SKM-1 treated with dmso at 0.1 percent for 144 hours (cell line): ENCODE results near the gene KLB.
A peak's percentile ranks its signal among the peaks of the same experiment; 100 is the strongest.

Source experiments
- DNase-seq: peaks from one replicate; lab custom pipeline; 2025; ENCODE audit not compliant: unreplicated experiment; lab: John Stamatoyannopoulos, UW

KLB gene

DNA sequence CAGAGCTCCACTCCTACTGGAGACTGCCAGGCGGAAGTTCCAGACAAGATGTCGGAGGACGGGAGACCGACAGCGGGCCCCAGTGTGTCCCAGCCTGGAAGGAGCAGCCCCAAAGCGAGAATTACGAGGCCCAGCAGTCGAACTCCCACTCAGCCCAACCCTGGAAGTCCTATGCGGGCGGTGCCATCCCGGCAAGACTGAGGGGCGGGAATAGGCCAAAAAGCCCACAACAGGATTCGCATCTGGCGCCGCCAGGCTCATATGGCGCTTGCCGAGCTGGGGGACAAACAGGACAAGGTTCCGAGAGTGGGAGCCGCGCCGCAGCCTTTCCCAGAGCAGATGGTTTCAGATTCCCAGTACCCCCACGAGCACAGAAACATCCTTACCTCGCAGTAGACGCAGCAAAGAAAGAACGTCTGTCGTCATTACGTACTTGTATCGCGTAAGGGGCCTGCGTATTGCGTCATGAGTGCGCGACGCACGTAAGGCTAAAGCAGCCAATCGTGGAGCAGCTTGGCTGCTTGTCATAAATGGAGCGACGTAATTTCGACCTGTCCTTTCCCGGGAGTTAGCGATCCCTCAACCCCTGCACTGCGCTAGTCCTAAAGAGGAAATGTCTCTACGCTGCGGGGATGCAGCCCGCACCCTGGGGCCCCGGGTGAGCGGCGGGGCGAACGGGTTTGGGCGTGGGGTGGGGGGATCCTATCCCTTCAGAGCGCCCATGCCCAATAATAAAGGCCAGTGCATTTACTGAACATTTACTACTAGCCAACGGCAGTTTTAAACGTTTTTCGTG lies 52.0 kb downstream of the KLB start, which contains the start of the genes LIAS and RPL9:
Gene LIAS (plus strand): TSS at position 552 of the 796 bp plus-strand sequence. CDS start 62 bp downstream, at position 614.
Gene RPL9 (minus strand): TSS at position 418 of the 796 bp plus-strand sequence. CDS start 483 bp downstream, outside the sequence.
- DNase-seq = peak; percentile 94

DNA sequence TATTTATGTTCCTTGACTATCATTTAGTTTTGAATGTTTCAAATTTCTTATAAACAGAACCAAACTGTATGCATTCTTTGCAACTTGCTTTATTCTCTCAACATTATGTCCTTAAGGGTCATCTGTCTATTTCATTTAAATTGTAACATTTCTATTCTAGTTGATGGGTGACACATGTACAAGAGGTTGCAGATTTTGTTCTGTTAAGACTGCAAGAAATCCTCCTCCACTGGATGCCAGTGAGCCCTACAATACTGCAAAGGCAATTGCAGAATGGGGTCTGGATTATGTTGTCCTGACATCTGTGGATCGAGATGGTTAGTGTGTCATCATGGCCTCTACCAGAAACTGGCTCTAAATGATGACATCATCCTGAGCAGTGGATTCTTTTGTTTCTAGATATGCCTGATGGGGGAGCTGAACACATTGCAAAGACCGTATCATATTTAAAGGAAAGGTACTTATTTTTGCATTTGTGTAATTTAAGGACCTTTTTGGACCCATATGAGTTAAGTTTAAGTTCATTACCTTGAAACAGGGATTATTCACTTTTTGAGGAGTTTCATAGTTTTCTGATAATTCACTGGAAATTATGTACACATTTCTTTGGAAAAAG lies 58.3 kb downstream of the KLB start:
- DNase-seq = no peak

DNA sequence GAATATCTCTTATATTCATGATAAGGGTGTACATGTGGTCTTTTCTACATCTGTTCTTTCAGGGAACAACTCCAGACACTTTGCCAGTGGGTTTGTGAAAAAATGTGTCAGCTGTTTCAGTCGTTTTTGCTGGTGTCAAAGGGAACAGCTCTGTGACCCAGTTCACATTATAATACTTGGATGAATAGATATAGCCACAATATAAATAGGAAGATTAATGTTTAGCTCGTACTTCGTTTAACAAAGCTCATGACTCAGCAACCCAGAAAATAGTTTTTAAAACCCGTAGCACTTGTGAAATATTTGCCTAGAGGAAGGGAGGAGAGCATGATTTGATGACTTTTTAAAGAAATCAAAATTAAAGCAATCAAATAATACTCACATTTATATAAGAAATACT lies 60.0 kb downstream of the KLB start:
- no peak for DNase-seq

DNA sequence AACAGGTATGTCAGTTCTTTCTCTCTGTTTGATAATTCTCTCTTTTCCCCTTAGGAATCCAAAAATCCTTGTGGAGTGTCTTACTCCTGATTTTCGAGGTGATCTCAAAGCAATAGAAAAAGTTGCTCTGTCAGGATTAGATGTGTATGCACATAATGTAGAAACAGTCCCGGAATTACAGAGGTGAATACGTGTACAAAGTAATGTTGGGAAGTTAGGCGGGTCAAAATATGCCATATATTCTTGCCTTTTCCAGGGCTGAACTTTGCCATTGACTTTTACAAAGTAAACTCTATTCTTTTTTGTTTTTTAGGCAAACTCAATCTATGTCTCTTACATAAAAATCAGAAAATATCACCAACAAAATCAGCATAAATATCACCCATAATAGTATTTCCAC lies 60.7 kb downstream of the KLB start:
- DNase-seq = no peak

DNA sequence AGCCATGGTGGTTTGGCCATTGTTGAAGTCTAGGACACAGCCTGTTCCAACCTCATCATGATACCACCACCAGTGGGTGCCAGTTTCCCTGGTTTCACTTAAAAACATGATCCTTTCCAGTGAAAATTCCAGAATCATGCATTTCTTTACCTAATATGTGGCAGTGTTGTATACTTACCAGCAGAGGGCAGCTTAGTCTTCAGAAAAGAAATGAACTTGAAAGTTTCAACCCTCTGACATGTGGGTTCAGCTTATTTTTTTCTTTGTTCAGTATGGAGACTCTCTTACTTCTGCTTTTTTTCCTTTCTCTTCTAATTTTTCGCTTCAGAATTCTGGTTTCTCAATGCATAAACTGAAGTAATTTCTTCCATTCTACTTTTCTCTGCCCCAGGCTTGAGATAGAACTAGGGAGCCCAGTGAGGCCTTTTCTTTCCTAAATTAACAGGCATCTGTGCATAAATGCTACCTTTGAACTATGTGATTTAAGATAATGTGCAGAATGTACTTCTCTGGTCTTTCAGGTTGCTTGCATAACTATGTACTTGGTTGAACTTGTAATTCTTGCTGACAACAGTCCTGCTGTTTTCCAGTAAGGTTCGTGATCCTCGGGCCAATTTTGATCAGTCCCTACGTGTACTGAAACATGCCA lies 62.8 kb downstream of the KLB start:
- peak; percentile 89 for DNase-seq

DNA sequence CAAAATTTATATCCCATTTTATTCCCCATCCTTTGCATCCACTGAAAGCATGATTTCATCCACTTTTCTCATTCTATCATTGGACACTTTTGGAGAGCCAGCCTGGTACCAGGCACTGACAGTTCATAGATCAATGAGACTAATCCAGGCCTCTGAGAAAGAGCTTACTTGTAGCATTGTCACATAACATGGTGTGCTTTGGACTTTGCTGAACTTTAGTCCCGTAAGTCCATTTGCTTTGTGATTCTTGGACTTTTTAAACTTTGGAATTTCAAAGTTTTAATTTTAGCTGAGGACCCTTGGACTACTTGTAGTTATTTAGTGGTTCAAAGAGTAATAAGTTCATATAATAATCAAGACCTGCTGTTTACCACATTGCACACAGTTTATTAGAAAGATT lies 63.7 kb downstream of the KLB start:
- no peak for DNase-seq

DNA sequence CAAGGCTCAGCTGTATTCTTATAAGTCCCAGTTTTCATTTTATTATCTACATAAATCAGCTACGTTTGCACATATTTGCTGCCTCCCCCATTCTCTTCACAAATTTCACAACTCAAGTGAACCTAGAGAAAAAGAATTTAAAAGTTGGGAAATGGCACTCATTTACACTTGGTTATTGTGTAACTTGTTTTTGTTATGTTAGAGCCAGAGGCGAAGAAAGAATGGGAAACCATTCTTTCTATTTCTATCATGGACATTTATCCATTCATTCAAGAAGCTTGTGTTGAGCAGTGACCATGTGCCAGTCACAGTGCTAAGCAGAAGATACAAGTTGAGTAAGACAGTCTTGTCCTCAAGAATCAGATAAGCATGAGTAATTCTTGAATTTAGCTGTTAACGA lies 65.7 kb downstream of the KLB start:
- DNase-seq = no peak

DNA sequence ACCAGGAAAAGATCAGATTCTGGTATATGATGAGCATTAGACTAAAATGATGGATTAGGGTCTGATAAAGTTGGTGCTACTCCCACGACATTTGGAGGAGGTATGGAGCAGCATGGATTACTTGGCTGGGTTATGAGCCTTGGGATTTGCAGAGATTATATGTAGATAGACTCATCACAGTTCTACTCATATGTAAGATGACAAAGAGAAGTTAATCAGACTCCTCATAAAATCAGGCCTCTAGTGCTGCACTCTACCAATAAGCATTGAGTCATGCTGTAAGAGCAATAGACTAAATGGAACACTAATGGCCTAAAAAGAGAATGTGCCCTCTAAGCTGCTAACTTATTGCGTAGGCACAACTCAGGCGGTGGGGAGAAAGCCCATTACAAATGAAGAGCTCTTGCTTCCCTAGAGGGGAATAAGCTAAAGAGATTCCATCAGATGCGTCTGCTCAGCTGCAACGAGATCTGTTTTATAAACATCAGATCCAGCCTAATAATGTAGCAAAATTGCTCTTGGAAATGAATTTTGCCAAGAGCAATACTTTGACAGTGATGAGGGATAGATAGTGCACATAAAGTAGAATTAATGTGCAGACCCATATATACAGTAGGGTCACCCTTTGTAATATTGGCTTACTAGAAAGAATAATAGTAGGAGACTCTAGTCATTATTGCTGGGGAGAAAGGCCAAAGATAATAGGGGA lies 69.6 kb downstream of the KLB start:
- no peak for DNase-seq

DNA sequence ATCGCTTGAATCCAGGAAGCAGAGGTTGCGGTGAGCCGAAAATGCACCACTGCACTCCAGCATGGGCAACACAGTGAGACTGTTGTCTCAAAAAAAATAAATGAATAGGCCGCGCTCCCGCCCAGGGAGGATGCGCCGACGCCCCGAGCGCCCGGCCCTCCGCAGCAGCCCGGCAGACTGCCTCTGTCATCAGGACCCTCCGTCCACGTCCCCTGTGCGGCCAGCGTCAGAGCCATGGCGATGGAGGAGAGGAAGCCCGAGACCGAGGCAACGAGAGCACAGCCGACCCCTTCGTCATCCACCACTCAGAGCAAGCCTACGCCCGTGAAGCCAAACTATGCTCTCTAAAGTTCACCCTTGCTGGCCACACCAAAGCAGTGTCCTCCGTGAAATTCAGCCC lies 73.5 kb downstream of the KLB start:
- no peak for DNase-seq

DNA sequence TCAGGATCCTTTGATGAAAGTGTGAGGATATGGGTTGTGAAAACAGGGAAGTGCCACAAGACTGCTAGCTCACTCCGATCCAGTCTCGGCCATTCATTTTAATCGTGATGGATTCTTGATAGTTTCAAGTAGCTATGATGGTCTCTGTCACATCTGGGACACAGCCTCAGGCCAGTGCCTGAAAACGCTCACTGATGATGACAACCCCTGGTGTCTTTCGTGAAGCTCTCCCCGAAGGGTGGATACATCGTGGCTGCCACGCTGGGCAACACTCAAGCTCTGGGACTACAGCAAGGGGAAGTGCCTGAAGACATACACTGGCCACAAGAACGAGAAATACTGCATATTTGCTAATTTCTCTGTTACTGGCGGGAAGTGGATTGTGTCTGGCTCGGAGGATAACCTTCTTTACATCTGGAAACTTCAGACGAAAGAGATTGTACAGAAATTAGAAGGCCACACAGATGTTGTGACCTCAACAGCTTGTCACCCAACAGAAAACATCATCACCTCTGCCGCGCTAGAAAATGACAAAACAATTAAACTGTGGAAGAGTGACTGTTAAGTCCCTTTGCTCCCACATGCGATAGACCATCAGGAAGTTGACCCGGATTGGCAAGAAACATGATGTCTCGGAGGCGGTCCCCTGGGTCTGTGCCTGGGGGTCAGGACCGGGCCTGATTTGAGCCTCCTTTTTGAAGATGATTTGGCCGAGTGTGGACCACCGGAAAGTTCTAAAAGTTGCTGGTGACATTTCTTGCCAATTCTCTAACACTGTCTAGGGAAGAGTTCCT lies 74.4 kb downstream of the KLB start:
- DNase-seq = peak; percentile 75

DNA sequence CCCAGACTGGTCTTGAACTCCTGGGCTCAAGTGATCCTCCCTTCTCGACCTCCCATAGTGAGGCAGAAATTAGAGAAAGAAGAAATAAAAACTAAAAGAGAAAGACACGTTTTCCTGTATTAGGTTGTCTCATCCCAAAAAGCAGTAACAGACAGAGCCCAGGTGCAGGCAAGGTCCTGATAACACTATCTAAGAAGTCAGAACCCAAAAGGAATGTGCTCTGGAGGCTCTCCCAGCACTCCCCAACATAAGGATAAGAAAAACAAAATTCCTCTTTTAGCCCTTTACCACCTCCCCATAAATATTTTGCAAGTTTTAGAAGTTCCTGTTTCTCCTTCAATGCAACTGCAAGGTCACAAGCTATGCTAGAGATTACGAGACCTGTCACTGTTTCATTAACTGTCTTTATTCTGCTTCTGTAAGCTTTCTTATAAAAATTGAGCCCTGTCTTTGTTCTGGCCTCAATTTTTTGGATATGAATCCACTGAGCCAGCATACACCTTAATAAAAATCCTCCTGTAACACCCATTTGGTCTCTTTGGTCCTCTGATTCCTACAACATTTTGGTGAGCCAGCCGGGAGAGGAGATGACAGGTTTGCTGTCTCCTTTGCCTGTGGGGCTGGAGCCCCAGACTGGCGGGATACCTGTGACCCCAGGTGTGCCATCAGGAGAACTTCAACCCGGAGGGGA lies 78.0 kb downstream of the KLB start:
- DNase-seq = peak; percentile 63

DNA sequence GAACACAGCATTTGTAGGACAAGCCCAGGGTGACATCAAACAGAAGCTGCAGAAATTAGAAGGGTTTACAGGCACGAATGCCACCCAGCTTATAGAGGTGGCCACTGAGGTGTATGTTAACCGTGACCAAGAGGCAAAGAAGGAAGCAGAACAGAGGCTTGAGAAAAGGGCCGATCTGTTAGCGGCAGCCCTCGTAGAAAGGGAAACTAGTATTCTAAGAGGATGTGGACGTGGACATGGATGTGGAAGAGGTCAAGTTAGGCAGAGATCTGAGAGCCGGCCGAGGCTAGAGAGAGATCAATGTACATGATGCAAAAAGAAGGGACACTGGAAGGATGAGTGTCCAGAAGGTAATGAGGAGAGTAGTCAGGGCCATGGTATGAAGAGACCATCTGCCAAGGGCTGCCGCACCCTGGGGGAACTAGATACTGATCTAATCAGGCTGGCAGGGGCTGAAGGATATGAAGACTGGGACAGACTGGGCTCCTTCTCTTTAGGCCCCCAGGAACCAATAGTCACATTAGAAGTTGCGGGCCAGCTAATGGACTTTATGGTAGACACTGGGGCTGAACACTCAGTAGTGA lies 79.6 kb downstream of the KLB start:
- DNase-seq = no peak

DNA sequence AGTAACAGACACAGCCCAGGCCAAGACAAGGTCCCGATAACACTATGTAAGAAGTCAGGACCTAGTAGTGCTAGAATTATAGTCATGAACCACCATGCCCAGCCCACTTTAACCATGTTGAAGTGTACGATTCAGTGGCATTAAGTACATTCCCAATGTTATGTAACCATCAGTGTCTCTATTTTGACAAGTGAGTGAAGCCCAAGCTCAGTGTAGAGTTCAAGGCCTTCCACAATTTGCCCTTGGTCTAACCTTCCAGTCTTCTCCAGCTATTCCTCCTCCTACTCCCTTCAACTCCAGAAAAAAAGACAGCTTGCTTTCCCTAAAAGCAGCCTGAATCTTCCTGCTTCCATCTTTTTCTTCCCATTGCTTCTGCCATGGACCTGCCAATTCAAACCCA lies 83.6 kb downstream of the KLB start:
- no peak for DNase-seq

DNA sequence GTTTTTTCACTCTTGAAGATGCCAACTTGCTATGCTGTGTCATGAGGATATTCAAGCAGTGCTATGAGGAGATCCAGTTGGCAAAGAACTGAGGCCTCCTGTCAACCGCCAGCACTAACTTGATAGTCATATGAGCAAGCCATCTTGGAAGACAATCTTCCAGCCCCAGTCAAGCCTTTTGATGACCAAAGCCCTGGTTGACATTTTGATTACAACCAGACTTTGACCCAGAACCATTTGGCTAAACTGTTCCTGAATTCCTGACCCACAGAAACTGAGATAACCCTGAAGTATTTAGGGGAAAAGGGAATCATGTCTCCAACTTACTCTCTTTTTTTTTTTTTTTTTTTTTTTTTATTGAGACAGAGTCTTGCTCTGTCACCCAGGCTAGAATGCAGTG lies 87.6 kb downstream of the KLB start:
- DNase-seq = no peak

DNA sequence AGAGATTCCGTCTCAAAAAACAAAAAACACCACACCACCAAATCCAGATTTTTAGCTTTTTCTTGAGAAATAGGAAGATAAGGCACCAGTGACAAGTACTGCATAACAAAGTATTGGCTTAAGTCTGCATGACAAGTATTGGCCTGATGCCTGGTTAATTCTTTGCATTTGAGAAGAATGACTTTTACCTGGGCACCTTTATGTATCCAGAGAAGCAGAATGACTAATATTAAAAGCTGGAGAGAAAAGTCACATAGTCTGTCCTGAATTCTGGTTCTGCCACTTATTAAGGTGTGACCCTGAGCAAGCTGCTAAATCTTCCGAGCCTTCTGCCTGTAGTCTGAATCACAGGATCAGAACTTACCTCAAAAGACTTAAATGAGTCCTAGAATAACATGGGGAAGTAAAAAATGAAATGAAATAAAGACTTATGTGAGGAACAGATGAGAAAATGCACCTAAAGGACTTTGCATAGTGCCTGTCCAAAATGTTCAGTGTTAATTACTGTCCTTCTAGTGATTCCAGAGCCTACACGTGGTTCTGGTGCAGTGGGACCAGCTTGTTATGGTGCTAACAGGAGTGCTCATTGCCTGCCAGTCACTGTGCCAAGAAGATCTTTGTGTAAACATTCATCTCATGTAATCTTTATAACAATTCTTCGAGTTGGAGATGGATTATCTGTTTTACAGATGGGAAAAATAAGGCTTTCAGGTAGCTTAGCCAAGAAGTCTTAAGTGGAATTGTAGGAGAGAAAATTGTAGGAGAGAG lies 88.9 kb downstream of the KLB start:
- DNase-seq = no peak

DNA sequence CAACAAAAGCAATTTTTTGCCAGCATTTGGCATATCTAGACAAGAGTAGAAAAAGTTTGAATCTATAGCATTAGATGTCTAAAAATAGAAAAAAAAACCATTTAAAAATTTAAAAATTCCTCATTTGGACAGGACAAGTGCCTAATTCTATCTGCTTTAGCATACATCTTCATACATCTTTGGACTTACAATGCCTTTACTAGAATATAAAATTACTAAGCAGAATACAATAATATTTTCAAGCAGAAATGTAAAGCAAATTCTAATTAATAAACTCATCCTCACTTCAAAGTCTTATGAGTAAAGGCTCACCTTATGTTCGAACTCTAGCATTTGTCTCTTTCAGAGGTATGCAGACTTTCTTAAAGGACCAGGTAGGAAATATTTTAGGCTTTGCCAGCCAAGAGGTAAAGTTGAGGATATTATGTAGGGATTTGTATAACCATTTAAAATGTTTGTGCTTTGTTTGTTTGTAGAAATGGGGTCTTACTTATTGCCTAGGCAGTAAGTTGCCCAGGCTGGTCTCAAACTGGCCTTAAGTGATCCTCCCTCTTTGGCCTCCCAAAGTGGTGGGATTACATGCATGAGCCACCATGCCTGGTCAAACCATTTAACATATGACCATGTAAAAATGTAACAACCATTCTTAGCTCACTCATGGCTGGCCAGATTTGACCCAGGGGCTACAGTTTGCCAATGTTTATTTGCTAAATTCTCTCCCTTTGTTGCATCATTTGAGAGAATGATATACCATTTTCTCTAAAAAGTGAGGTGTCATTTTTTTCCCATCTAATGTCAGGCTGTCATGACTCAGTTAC lies 91.4 kb downstream of the KLB start:
- DNase-seq = no peak

DNA sequence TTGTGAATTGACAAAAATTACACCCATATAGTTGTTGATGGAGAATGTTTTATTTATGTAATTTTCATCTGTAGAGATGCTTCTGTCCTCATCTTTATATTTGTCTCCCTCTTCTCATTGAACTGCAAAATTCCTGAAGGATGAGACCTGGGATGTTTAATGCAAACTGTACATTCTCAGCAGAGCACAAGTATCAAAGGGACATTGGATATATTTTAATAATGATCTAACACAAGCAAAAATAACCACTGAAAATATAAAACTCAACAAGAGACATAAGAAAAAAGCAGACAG lies 91.9 kb downstream of the KLB start:
- DNase-seq = no peak
